ENCODE measurements around the gene GAK. TPM values are rescaled to one million over a fixed set of nuclear protein-coding genes. Genes with fewer than 3 reads are reported as not detected.
"Not testable (repeated sequence)": the region's sequence is repeated elsewhere in the genome, so short reads cannot be mapped to it uniquely, and the experiment has no call there.

GAK gene
- 74.2 and 81.1 TPM in 2 replicates for total RNA-seq (2014; rRNA removed; shearing (Covaris generic))

- H3K4me3 ChIP-seq: peak within 1 kb of the TSS; percentile 86
- H3K36me3 ChIP-seq: no peaks in the 10 kb centered on the region
- H3K27me3 ChIP-seq: no peaks in the 10 kb centered on the region
Measured at GRCh38 chr4:931960-932712, at the start of gene GAK, which contains the start of gene TMEM175. Gene GAK (minus strand): TSS chr4:932316. CDS start chr4:932187, 129 bp downstream. Gene TMEM175 (plus strand): TSS chr4:932460. CDS start chr4:947740, 15,280 bp downstream.

GRCh38 chr4:978957-979701 lies 47.0 kb upstream of the GAK start:
- no peak overlapping the region for H3K4me3 ChIP-seq
- H3K36me3 ChIP-seq: no peaks in the 10 kb centered on the region
- no peak overlapping the region for H3K27ac ChIP-seq
- H3K4me1 ChIP-seq: no peaks in the 10 kb centered on the region
- no peaks in the 10 kb centered on the region for H3K27me3 ChIP-seq
- DNase-seq: no peak
- H3K9me3 ChIP-seq (replicated peaks): no peaks in the 10 kb centered on the region

More at GRCh38 chr4:931960-932712, at the start of gene GAK, which contains the start of gene TMEM175:
- Histone ChIP-seq H3K4me1 (peaks cover 13% of the 10 kb centered on the region), H3K9me3 (replicated peaks) (no peaks in the 10 kb centered on the region), H3K27ac (peak within 1 kb of the TSS; percentile 47)
- peak; percentile 93 to 95 for DNase-seq

GRCh38 chr4:976016-976415 lies 43.9 kb upstream of the GAK start:
- not testable (repeated sequence) for H3K27ac ChIP-seq; H3K4me1 ChIP-seq; H3K4me3 ChIP-seq; DNase-seq; H3K36me3 ChIP-seq; H3K9me3 ChIP-seq (replicated peaks); H3K27me3 ChIP-seq

- Histone ChIP-seq H3K27me3 (no peaks in the 10 kb centered on the region), H3K9me3 (replicated peaks) (no peaks in the 10 kb centered on the region), H3K27ac (no peak overlapping the region), H3K4me1 (no peaks in the 10 kb centered on the region), H3K4me3 (no peak overlapping the region), H3K36me3 (no peaks in the 10 kb centered on the region)
- no peak for DNase-seq
Measured at GRCh38 chr4:974668-975067, 42.6 kb upstream of the GAK start.

- Histone ChIP-seq H3K27ac (no peak within 1 kb of the TSS), H3K36me3 (no peaks in the 10 kb centered on the region), H3K4me3 (peak within 1 kb of the TSS; percentile 75), H3K9me3 (replicated peaks) (no peaks in the 10 kb centered on the region), H3K4me1 (no peaks in the 10 kb centered on the region), H3K27me3 (no peaks in the 10 kb centered on the region)
- DNase-seq: peak; percentile 54 to 71
Measured at GRCh38 chr4:973431-974397, 41.6 kb upstream of the GAK start, which contains the start of gene DGKQ. Gene DGKQ (minus strand): TSS chr4:973569. CDS start chr4:973482, 87 bp downstream.

- Histone ChIP-seq H3K4me1 (no peaks in the 10 kb centered on the region), H3K9me3 (replicated peaks) (no peaks in the 10 kb centered on the region), H3K4me3 (peak overlapping the region; percentile 75), H3K36me3 (no peaks in the 10 kb centered on the region), H3K27me3 (no peaks in the 10 kb centered on the region), H3K27ac (no peak overlapping the region)
- peak in 1 of 2 experiments; percentile 45 for DNase-seq
Measured at GRCh38 chr4:972651-973424, 40.7 kb upstream of the GAK start.

GRCh38 chr4:971666-972500 lies 39.8 kb upstream of the GAK start:
- no peak for DNase-seq
- H3K9me3 ChIP-seq (replicated peaks): no peaks in the 10 kb centered on the region
- no peaks in the 10 kb centered on the region for H3K27me3 ChIP-seq
- no peak overlapping the region for H3K27ac ChIP-seq
- H3K36me3 ChIP-seq: no peaks in the 10 kb centered on the region
- H3K4me1 ChIP-seq: no peaks in the 10 kb centered on the region
- H3K4me3 ChIP-seq: peak overlapping the region; percentile 75

GRCh38 chr4:970854-971520 lies 38.9 kb upstream of the GAK start:
- H3K4me3 ChIP-seq: no peak overlapping the region
- no peaks in the 10 kb centered on the region for H3K27me3 ChIP-seq
- no peak for DNase-seq
- no peaks in the 10 kb centered on the region for H3K4me1 ChIP-seq
- no peak overlapping the region for H3K27ac ChIP-seq
- no peaks in the 10 kb centered on the region for H3K36me3 ChIP-seq
- H3K9me3 ChIP-seq (replicated peaks): no peaks in the 10 kb centered on the region

GRCh38 chr4:970046-970745 lies 38.1 kb upstream of the GAK start:
- no peak overlapping the region for H3K4me3 ChIP-seq
- no peaks in the 10 kb centered on the region for H3K36me3 ChIP-seq
- no peak overlapping the region for H3K27ac ChIP-seq
- H3K27me3 ChIP-seq: no peaks in the 10 kb centered on the region
- DNase-seq: no peak
- no peaks in the 10 kb centered on the region for H3K9me3 ChIP-seq (replicated peaks)
- no peaks in the 10 kb centered on the region for H3K4me1 ChIP-seq

- Histone ChIP-seq H3K4me1 (no peaks in the 10 kb centered on the region), H3K27me3 (no peaks in the 10 kb centered on the region), H3K27ac (no peak overlapping the region), H3K9me3 (replicated peaks) (no peaks in the 10 kb centered on the region), H3K4me3 (no peak overlapping the region), H3K36me3 (no peaks in the 10 kb centered on the region)
- no peak for DNase-seq
Measured at GRCh38 chr4:968621-969394, 36.7 kb upstream of the GAK start.

GRCh38 chr4:968221-968620 lies 36.1 kb upstream of the GAK start:
- Histone ChIP-seq H3K27me3 (no peaks in the 10 kb centered on the region), H3K9me3 (replicated peaks) (no peaks in the 10 kb centered on the region), H3K36me3 (no peaks in the 10 kb centered on the region), H3K4me1 (no peaks in the 10 kb centered on the region), H3K4me3 (no peak overlapping the region), H3K27ac (no peak overlapping the region)
- no peak for DNase-seq
